GM12878 (cell line): Measurements from ENCODE around the gene PRRT4. TPM values are rescaled to one million over a fixed set of nuclear protein-coding genes. Genes with fewer than 3 reads are reported as not detected.

Experiments
- EGR1 ChIP-seq, 2 experiments: IDR thresholded peaks; 1 replicate in 1 of 2; 2 replicates in 1 of 2; pipeline ENCODE4 v1.6.1; 2011 to 2012; ENCODE audit warnings: low read depth in 2 of 2, low read length in 2 of 2, borderline replicate concordance in 1 of 2, mild to moderate bottlenecking in 1 of 2, moderate library complexity in 1 of 2
- EZH2 ChIP-seq: IDR thresholded peaks from 2 replicates; pipeline ENCODE4 v1.6.1; 2012; ENCODE audit warnings: low read depth, mild to moderate bottlenecking, control low read depth, inconsistent platforms, low read length, borderline replicate concordance; ENCODE audit not compliant: control insufficient read depth
- HCFC1 ChIP-seq: fragments of 150-350 bp; IDR thresholded peaks from 2 replicates; pipeline ENCODE4 v1.6.1; 2014; ENCODE audit warnings: low read length
- IKZF1 ChIP-seq: fragments of 450-650 bp; conservative IDR thresholded peaks from 2 replicates; pipeline ENCODE4 v1.6.1; 2017; ENCODE audit warnings: antibody characterized with exemption, mild to moderate bottlenecking
- JUNB ChIP-seq: IDR thresholded peaks from 2 replicates; pipeline ENCODE4 v1.6.1; 2016; ENCODE audit warnings: antibody characterized with exemption, mild to moderate bottlenecking
- KLF5 ChIP-seq: fragments of 450-650 bp; IDR thresholded peaks from 2 replicates; pipeline ENCODE4 v1.6.1; 2014; ENCODE audit warnings: mild to moderate bottlenecking; ENCODE audit not compliant: partially characterized antibody
- RAD21 ChIP-seq: IDR thresholded peaks from 2 replicates; pipeline ENCODE4 v1.6.1; 2011; ENCODE audit warnings: mild to moderate bottlenecking, low read depth, low read length, moderate library complexity; ENCODE audit not compliant: insufficient read depth
- RAD51 ChIP-seq: fragments of 450-650 bp; IDR thresholded peaks from 2 replicates; pipeline ENCODE4 v1.6.1; 2016; ENCODE audit warnings: moderate library complexity, mild to moderate bottlenecking, inconsistent platforms
- polyA plus RNA-seq, 11 experiments: library from polyadenylated mRNA; depleted of rRNA in 4 of 11; unstranded in 6 of 11; stranded (reverse) in 5 of 11; fragments of >200 nt; fragmentation: Nextera tagmentation in 4 of 11; fragmentation: Illumina TruSeq in 1 of 11; extraction: Ambion mirVana in 4 of 11; extraction: Trizol in 1 of 11; gene quantifications; 1 replicate in 1 of 11; 2 replicates in 10 of 11; pipeline versions ENCODE4 v1.2.1 to v1.2.3, GENCODE V29; 2011 to 2016; ENCODE audit warnings: inconsistent platforms in 2 of 11, missing spikeins in 2 of 11, low read depth in 1 of 11
- total RNA-seq, 4 experiments: library from RNA; depleted of rRNA in 3 of 4; stranded (reverse); fragments of >200 nt in 3 of 4; fragmentation: Illumina TruSeq in 1 of 4; extraction: Trizol in 1 of 4; gene quantifications; 2 replicates each; pipeline versions ENCODE4 v1.2.1 to v1.2.3, GENCODE V29; 2013 to 2021
- TF ChIP-seq, protein P1 (sequence below): fragments of 450-650 bp; formaldehyde crosslinking; IDR thresholded peaks from 2 replicates; pipeline ENCODE4 v1.4.0; 2022; ENCODE audit warnings: mild to moderate bottlenecking, moderate library complexity
- TF ChIP-seq, protein P2 (sequence below): fragments of 450-650 bp; IDR thresholded peaks from 2 replicates; pipeline ENCODE4 v1.6.1; 2016; ENCODE audit warnings: mild to moderate bottlenecking

The PRRT4 gene
- total and polyA plus RNA-seq, 10 of the 15 experiments (the other 5 are each of a cell fraction or from before 2014, with no cell fraction given): not detected

DNA sequence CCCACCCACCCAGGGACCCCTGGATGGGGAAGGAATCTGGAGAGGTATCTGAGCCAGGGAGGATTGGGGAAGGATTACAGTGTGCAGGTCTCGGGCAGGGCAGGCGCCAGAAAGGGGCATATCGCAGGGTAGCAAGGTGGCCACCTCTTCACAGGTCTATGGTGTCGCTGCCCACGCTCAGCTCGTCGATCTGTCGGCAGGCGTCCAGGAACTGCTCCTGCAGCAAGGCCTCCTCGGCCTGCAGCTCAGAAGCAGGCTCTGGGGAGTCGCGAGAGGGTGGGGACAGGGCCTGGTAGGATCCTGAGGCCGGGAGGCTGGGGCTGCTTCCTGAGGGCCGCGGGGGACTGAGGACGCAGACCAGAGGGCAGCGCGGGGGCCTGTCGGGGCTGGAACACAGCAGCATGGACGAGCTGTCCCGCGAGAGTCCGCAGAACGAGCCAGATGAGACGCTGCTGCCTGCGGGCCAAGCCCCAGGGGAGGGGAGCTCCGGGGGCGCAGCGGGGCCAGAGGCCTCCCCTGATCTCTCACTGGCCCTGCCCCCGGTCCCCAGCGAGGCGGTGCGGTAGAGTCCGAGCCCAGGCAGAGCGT, 10.7 kb downstream of the PRRT4 start (continued):
- TF ChIP-seq, protein P1, sequence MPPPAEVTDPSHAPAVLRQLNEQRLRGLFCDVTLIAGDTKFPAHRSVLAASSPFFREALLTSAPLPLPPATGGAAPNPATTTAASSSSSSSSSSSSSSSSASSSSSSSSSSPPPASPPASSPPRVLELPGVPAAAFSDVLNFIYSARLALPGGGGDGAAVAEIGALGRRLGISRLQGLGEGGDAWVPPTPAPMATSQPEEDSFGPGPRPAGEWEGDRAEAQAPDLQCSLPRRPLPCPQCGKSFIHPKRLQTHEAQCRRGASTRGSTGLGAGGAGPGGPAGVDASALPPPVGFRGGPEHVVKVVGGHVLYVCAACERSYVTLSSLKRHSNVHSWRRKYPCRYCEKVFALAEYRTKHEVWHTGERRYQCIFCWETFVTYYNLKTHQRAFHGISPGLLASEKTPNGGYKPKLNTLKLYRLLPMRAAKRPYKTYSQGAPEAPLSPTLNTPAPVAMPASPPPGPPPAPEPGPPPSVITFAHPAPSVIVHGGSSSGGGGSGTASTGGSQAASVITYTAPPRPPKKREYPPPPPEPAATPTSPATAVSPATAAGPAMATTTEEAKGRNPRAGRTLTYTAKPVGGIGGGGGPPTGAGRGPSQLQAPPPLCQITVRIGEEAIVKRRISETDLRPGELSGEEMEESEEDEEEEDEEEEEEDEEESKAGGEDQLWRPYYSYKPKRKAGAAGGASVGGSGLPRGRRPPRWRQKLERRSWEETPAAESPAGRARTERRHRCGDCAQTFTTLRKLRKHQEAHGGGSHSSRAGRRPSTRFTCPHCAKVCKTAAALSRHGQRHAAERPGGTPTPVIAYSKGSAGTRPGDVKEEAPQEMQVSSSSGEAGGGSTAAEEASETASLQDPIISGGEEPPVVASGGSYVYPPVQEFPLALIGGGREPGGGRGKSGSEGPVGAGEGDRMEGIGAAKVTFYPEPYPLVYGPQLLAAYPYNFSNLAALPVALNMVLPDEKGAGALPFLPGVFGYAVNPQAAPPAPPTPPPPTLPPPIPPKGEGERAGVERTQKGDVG: no peak
- no peak for TF ChIP-seq IKZF1
- no peak for TF ChIP-seq JUNB
- TF ChIP-seq RAD51: no peak
- no peak for TF ChIP-seq EZH2
- TF ChIP-seq, protein P2, sequence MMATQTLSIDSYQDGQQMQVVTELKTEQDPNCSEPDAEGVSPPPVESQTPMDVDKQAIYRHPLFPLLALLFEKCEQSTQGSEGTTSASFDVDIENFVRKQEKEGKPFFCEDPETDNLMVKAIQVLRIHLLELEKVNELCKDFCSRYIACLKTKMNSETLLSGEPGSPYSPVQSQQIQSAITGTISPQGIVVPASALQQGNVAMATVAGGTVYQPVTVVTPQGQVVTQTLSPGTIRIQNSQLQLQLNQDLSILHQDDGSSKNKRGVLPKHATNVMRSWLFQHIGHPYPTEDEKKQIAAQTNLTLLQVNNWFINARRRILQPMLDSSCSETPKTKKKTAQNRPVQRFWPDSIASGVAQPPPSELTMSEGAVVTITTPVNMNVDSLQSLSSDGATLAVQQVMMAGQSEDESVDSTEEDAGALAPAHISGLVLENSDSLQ: no peak
- TF ChIP-seq RAD21: no peak
- no peak for TF ChIP-seq HCFC1
- TF ChIP-seq KLF5: no peak
- no peak for TF ChIP-seq EGR1 (IDR thresholded peaks at IDR 0.05; ENCODE audit: borderline replicate concordance in 1 of 2, low read depth in 2 of 2, low read length in 2 of 2)
- TF ChIP-seq, all 136 proteins: peak for 0
